HEK293 (cell line): ENCODE data around the gene OR5D13.

Source experiments
- CTCF ChIA-PET: fragments of 350-600 bp; formaldehyde crosslinking; extraction: SDS; loops from one replicate; lab custom pipeline; 2021; ENCODE audit warnings: antibody characterized with exemption; lab: Yijun Ruan, JAX
- POLR2A ChIA-PET: fragments of 300-600 bp; formaldehyde crosslinking; extraction: SDS; loops from one replicate; lab custom pipeline; 2020; ENCODE audit warnings: antibody characterized with exemption, inconsistent platforms; lab: Yijun Ruan, JAX
- H3K27ac ChIP-seq: fragments of 200-500 bp; sonication (Bioruptor generic); 2 replicates; pipeline ENCODE4 v1.5.1; 2014; ENCODE audit warnings: low read depth, low read length, control low read depth, inconsistent platforms; ENCODE audit errors: extremely low read depth
- H3K36me3 ChIP-seq, 2 experiments: fragments of 200-500 bp in 1 of 2; sonication (Bioruptor generic) in 1 of 2; 1 replicate in 1 of 2; 2 replicates in 1 of 2; pipeline ENCODE4 v1.5.1; 2014 to 2017; ENCODE audit warnings: inconsistent platforms in 2 of 2, low read length in 2 of 2; ENCODE audit not compliant: control insufficient read depth in 2 of 2, insufficient read depth in 1 of 2
- H3K4me1 ChIP-seq: fragments of 200-500 bp; sonication (Bioruptor generic); 2 replicates; pipeline ENCODE4 v1.5.1; 2014; ENCODE audit warnings: mild to moderate bottlenecking, low read length, inconsistent platforms; ENCODE audit not compliant: control insufficient read depth, insufficient read depth
- H3K4me3 ChIP-seq: 2 replicates; pipeline ENCODE4 v1.5.1; 2011; ENCODE audit warnings: low read depth, mild to moderate bottlenecking, control low read depth, low read length, moderate library complexity
- H3K9me3 ChIP-seq: fragments of 200-500 bp; sonication (Bioruptor generic); 2 replicates; pipeline ENCODE4 v1.5.1; 2014; ENCODE audit warnings: low read depth, low read length, inconsistent platforms; ENCODE audit not compliant: control insufficient read depth, insufficient read depth
- FEZF1 ChIP-seq: fragments of 450-650 bp; formaldehyde crosslinking; IDR thresholded peaks from 2 replicates; pipeline ENCODE4 v1.5.1; 2016; ENCODE audit warnings: missing biosample characterization, missing genetic modification characterization
- IKZF3 ChIP-seq: fragments of 450-650 bp; IDR thresholded peaks from 2 replicates; pipeline ENCODE4 v1.5.0; 2018; ENCODE audit warnings: missing biosample characterization, mild to moderate bottlenecking, missing genetic modification characterization, moderate library complexity
- KLF8 ChIP-seq: fragments of 450-650 bp; formaldehyde crosslinking; IDR thresholded peaks from 2 replicates; pipeline ENCODE4 v1.5.1; 2016; ENCODE audit warnings: missing biosample characterization, missing genetic modification characterization
- PRDM1 ChIP-seq: fragments of 450-650 bp; formaldehyde crosslinking; IDR thresholded peaks from 2 replicates; pipeline ENCODE4; 2016; ENCODE audit warnings: missing biosample characterization, missing genetic modification characterization
- TSHZ1 ChIP-seq: fragments of 450-650 bp; formaldehyde crosslinking; IDR thresholded peaks from 2 replicates; pipeline ENCODE4 v1.5.1; 2016; ENCODE audit warnings: missing biosample characterization, missing genetic modification characterization, borderline replicate concordance
- ZBTB17 ChIP-seq: fragments of 450-650 bp; formaldehyde crosslinking; IDR thresholded peaks from 2 replicates; pipeline ENCODE4 v1.5.1; 2016; ENCODE audit warnings: missing biosample characterization, missing genetic modification characterization
- ZBTB44 ChIP-seq: fragments of 450-650 bp; IDR thresholded peaks from 2 replicates; pipeline ENCODE4 v1.5.1; 2018; ENCODE audit warnings: missing biosample characterization, mild to moderate bottlenecking, missing genetic modification characterization
- ZBTB7A ChIP-seq: fragments of 450-650 bp; formaldehyde crosslinking; IDR thresholded peaks from 2 replicates; pipeline ENCODE4 v1.5.1; 2016; ENCODE audit warnings: low read depth, missing biosample characterization, missing genetic modification characterization
- ZEB2 ChIP-seq: fragments of 450-650 bp; formaldehyde crosslinking; IDR thresholded peaks from 2 replicates; pipeline ENCODE4 v1.5.1; 2016; ENCODE audit warnings: missing biosample characterization, missing genetic modification characterization
- ZFP41 ChIP-seq: fragments of 450-650 bp; formaldehyde crosslinking; IDR thresholded peaks from 2 replicates; pipeline ENCODE4 v1.5.1; 2016; ENCODE audit warnings: missing biosample characterization, missing genetic modification characterization, borderline replicate concordance
- ZNF169 ChIP-seq: fragments of 450-650 bp; formaldehyde crosslinking; IDR thresholded peaks from 2 replicates; pipeline ENCODE4 v1.5.1; 2016; ENCODE audit warnings: missing biosample characterization, missing genetic modification characterization
- ZNF19 ChIP-seq: fragments of 450-650 bp; formaldehyde crosslinking; IDR thresholded peaks from 2 replicates; pipeline ENCODE4; 2016; ENCODE audit warnings: missing biosample characterization, missing genetic modification characterization, low read depth
- ZNF211 ChIP-seq: fragments of 450-650 bp; formaldehyde crosslinking; IDR thresholded peaks from 2 replicates; pipeline ENCODE4 v1.5.1; 2016; ENCODE audit warnings: low read depth, missing biosample characterization, missing genetic modification characterization
- ZNF214 ChIP-seq: fragments of 450-650 bp; formaldehyde crosslinking; IDR thresholded peaks from 2 replicates; pipeline ENCODE4 v1.5.1; 2017; ENCODE audit warnings: missing biosample characterization, mild to moderate bottlenecking, missing genetic modification characterization, borderline replicate concordance
- ZNF239 ChIP-seq: fragments of 450-650 bp; formaldehyde crosslinking; IDR thresholded peaks from 2 replicates; pipeline ENCODE4 v1.5.1; 2016; ENCODE audit warnings: missing biosample characterization, missing genetic modification characterization
- ZNF26 ChIP-seq: fragments of 450-650 bp; formaldehyde crosslinking; IDR thresholded peaks from 2 replicates; pipeline ENCODE4 v1.5.1; 2016; ENCODE audit warnings: missing biosample characterization, missing genetic modification characterization
- ZNF416 ChIP-seq: fragments of 450-650 bp; formaldehyde crosslinking; IDR thresholded peaks from 2 replicates; pipeline ENCODE4 v1.5.1; 2016; ENCODE audit warnings: missing biosample characterization, missing genetic modification characterization
- ZNF473 ChIP-seq: fragments of 450-650 bp; formaldehyde crosslinking; IDR thresholded peaks from 2 replicates; pipeline ENCODE4 v1.5.1; 2017; ENCODE audit warnings: missing biosample characterization, missing genetic modification characterization
- ZNF48 ChIP-seq: fragments of 450-650 bp; formaldehyde crosslinking; IDR thresholded peaks from 2 replicates; pipeline ENCODE4 v1.5.1; 2016; ENCODE audit warnings: missing biosample characterization, missing genetic modification characterization
- ZNF529 ChIP-seq: fragments of 450-650 bp; formaldehyde crosslinking; IDR thresholded peaks from 2 replicates; pipeline ENCODE4 v1.5.1; 2017; ENCODE audit warnings: missing genetic modification characterization, missing biosample characterization; ENCODE audit not compliant: insufficient replicate concordance
- ZNF571 ChIP-seq: fragments of 450-650 bp; formaldehyde crosslinking; IDR thresholded peaks from 2 replicates; pipeline ENCODE4 v1.5.0; 2017; ENCODE audit warnings: missing biosample characterization, missing genetic modification characterization
- ZNF585B ChIP-seq: fragments of 450-650 bp; formaldehyde crosslinking; IDR thresholded peaks from 2 replicates; pipeline ENCODE4 v1.5.1; 2016; ENCODE audit warnings: missing biosample characterization, missing genetic modification characterization
- ZNF639 ChIP-seq: fragments of 450-650 bp; formaldehyde crosslinking; IDR thresholded peaks from 2 replicates; pipeline ENCODE4 v1.5.1; 2016; ENCODE audit warnings: missing biosample characterization, missing genetic modification characterization
- ZNF654 ChIP-seq: fragments of 450-650 bp; formaldehyde crosslinking; IDR thresholded peaks from 2 replicates; pipeline ENCODE4 v1.5.1; 2016; ENCODE audit warnings: low read depth, missing biosample characterization, missing genetic modification characterization
- ZNF658 ChIP-seq: fragments of 450-650 bp; formaldehyde crosslinking; IDR thresholded peaks from 2 replicates; pipeline ENCODE4; 2016; ENCODE audit warnings: missing biosample characterization, missing genetic modification characterization
- ZNF670 ChIP-seq: fragments of 450-650 bp; formaldehyde crosslinking; IDR thresholded peaks from 2 replicates; pipeline ENCODE4 v1.5.1; 2016; ENCODE audit warnings: missing biosample characterization, missing genetic modification characterization, low read depth

OR5D13 gene

GRCh38 chr11:55791606-55792005 is 18.4 kb downstream of the OR5D13 start:
- ChIA-PET CTCF (no interaction called here), POLR2A (no interaction called here)
- H3K36me3 ChIP-seq: no peaks in the 10 kb centered on the region
- H3K27ac ChIP-seq: no peak overlapping the region
- H3K4me3 ChIP-seq: no peak overlapping the region
- H3K4me1 ChIP-seq: no peaks in the 10 kb centered on the region
- H3K9me3 ChIP-seq: no peaks in the 10 kb centered on the region
- TF ChIP-seq ZBTB44 (tag by site-specific recombination) (no peak), TSHZ1 (tag by site-specific recombination) (no peak), ZNF670 (no peak), ZFP41 (tag by site-specific recombination) (no peak), ZNF654 (tag by site-specific recombination) (no peak), ZBTB7A (tag by site-specific recombination) (no peak), ZNF639 (tag by site-specific recombination) (no peak), ZNF416 (tag by site-specific recombination) (no peak), ZNF473 (tag by site-specific recombination) (no peak), ZNF19 (no peak)

- no peaks in the 10 kb centered on the region for H3K4me1 ChIP-seq
- no peaks in the 10 kb centered on the region for H3K36me3 ChIP-seq
- no peak overlapping the region for H3K27ac ChIP-seq
- POLR2A ChIA-PET: no interaction called here
- CTCF ChIA-PET: no interaction called here
- H3K4me3 ChIP-seq: no peak overlapping the region
- H3K9me3 ChIP-seq: no peaks in the 10 kb centered on the region
- TF ChIP-seq IKZF3 (tag by site-specific recombination): no peak
- TF ChIP-seq PRDM1 (tag by site-specific recombination): no peak
- no peak for TF ChIP-seq ZNF214 (tag by site-specific recombination)
- no peak for TF ChIP-seq ZNF585B (tag by site-specific recombination)
- no peak for TF ChIP-seq TSHZ1 (tag by site-specific recombination)
- no peak for TF ChIP-seq ZNF529 (tag by site-specific recombination)
- TF ChIP-seq ZNF658 (tag by site-specific recombination): no peak
- TF ChIP-seq ZNF19: no peak
- no peak for TF ChIP-seq KLF8 (tag by site-specific recombination)
- TF ChIP-seq ZNF26 (tag by site-specific recombination): no peak
- no peak for TF ChIP-seq ZBTB17 (tag by site-specific recombination)
- no peak for TF ChIP-seq FEZF1 (tag by site-specific recombination)
- TF ChIP-seq ZNF239: no peak
- TF ChIP-seq ZNF571 (tag by site-specific recombination): no peak
- no peak for TF ChIP-seq ZNF48 (tag by site-specific recombination)
- TF ChIP-seq ZEB2: no peak
- no peak for TF ChIP-seq ZNF211
- no peak for TF ChIP-seq ZNF169
These were observed 20.1 kb downstream of the OR5D13 start for GRCh38 chr11:55793321-55793720.
